ENCODE measurements around the gene UBE2I. TPM values are rescaled to one million over a fixed set of nuclear protein-coding genes. Genes with fewer than 3 reads are reported as not detected.

The UBE2I gene
- total RNA-seq, 2 experiments from 2014 or later, result 122 to 323 TPM

- intact Hi-C loops (cut with micrococcal nuclease; ENCODE audit: unreplicated experiment), result loop anchor here (5.0 kb wide), 1 partner anchor 50 kb away; the partner anchor contains the start of gene UNKL
- H3K36me3 ChIP-seq (ENCODE audit: insufficient read depth, low read length), result peaks cover 55% of the 10 kb centered on the region
- BruUV-seq (replicated peaks), result no TSS peak
Observed at GRCh38 chr16:1361685-1362360, 52.4 kb downstream of the UBE2I start.

GRCh38 chr16:1362807-1363206, 53.4 kb downstream of the UBE2I start:
- H3K79me2 ChIP-seq (ENCODE audit: insufficient read depth, low read depth, low read length), result no peaks in the 10 kb centered on the region
- ChIA-PET POLR2A (interaction anchor here (0.6 kb wide), 1 partner anchor 16 kb away, joined by 5 read pairs; no protein-coding TSS in a partner anchor), CTCF (ENCODE audit: unreplicated experiment) (interaction anchor here (0.5 kb wide), 1 partner anchor 47 kb away, joined by 3 read pairs; no protein-coding TSS in a partner anchor)
- H3K9me3 ChIP-seq (ENCODE audit: low read length), result no peaks in the 10 kb centered on the region
- H3K9me2 ChIP-seq (ENCODE audit: insufficient read depth, low read length), result no peaks in the 10 kb centered on the region
- no peaks in the 10 kb centered on the region for H4K20me1 ChIP-seq (ENCODE audit: insufficient read depth, low read length)
- no peak overlapping the region for H3K4me3 ChIP-seq (ENCODE audit: low read depth, low read length, poor library complexity, severe bottlenecking)
- TF ChIP-seq EZH2phosphoT487 (IDR thresholded peaks at IDR 0.05; ENCODE audit: borderline replicate concordance, low read depth, low read length) (no peak), CTCF (conservative IDR thresholded peaks at IDR 0.05; ENCODE audit: low read length) (no peak)
- no peak overlapping the region for H2AFZ ChIP-seq (ENCODE audit: low read length)
- H3K4me1 ChIP-seq (ENCODE audit: insufficient read depth, low read length, poor library complexity, severe bottlenecking), result no peaks in the 10 kb centered on the region
- no peak overlapping the region for H3K27ac ChIP-seq (ENCODE audit: low read depth, low read length, poor library complexity, severe bottlenecking)
- intact Hi-C loops (cut with micrococcal nuclease; ENCODE audit: unreplicated experiment), result loop anchor here (5.0 kb wide), 1 partner anchor 49 kb away; the partner anchor contains the start of gene UNKL
- DNase-seq (ENCODE audit: low spot score), result no peak
- H3K36me3 ChIP-seq (ENCODE audit: insufficient read depth, low read length), result peaks cover 55% of the 10 kb centered on the region
- no peak overlapping the region for H3K4me2 ChIP-seq (ENCODE audit: low read length)
- BruUV-seq (replicated peaks), result TSS peak; percentile 66

More at GRCh38 chr16:1361685-1362360, 52.4 kb downstream of the UBE2I start:
- Histone ChIP-seq H3K4me1 (ENCODE audit: insufficient read depth, low read length, poor library complexity, severe bottlenecking) (no peaks in the 10 kb centered on the region), H2AFZ (ENCODE audit: low read length) (no peak overlapping the region), H3K9me3 (ENCODE audit: low read length) (no peaks in the 10 kb centered on the region), H3K27ac (ENCODE audit: low read depth, low read length, poor library complexity, severe bottlenecking) (no peak overlapping the region), H3K4me3 (ENCODE audit: low read depth, low read length, poor library complexity, severe bottlenecking) (no peak overlapping the region), H3K79me2 (ENCODE audit: insufficient read depth, low read depth, low read length) (no peaks in the 10 kb centered on the region), H3K4me2 (ENCODE audit: low read length) (no peak overlapping the region), H3K9me2 (ENCODE audit: insufficient read depth, low read length) (no peaks in the 10 kb centered on the region), H4K20me1 (ENCODE audit: insufficient read depth, low read length) (no peaks in the 10 kb centered on the region)
- TF ChIP-seq CTCF (conservative IDR thresholded peaks at IDR 0.05; ENCODE audit: low read length), result no peak
- TF ChIP-seq EZH2phosphoT487 (IDR thresholded peaks at IDR 0.05; ENCODE audit: borderline replicate concordance, low read depth, low read length), result no peak
- CTCF ChIA-PET (ENCODE audit: unreplicated experiment), result no interaction called here
- no peak for DNase-seq (ENCODE audit: low spot score)
- POLR2A ChIA-PET, result no interaction called here

- Histone ChIP-seq H3K79me2 (ENCODE audit: insufficient read depth, low read depth, low read length) (no peaks in the 10 kb centered on the region), H3K36me3 (ENCODE audit: insufficient read depth, low read length) (peaks cover 55% of the 10 kb centered on the region)
- POLR2A ChIA-PET, result interaction anchor here (0.6 kb wide), 1 partner anchor 440 kb away, joined by 3 read pairs; no protein-coding TSS in a partner anchor
Observed at GRCh38 chr16:1363501-1364041, 54.1 kb downstream of the UBE2I start.

More at GRCh38 chr16:1363501-1364041, 54.1 kb downstream of the UBE2I start:
- H4K20me1 ChIP-seq (ENCODE audit: insufficient read depth, low read length), result no peaks in the 10 kb centered on the region
- H3K4me3 ChIP-seq (ENCODE audit: low read depth, low read length, poor library complexity, severe bottlenecking), result no peak overlapping the region
- intact Hi-C loops (cut with micrococcal nuclease; ENCODE audit: unreplicated experiment), result loop anchor here (5.0 kb wide), 1 partner anchor 49 kb away; the partner anchor contains the start of gene UNKL
- no peak overlapping the region for H2AFZ ChIP-seq (ENCODE audit: low read length)
- CTCF ChIA-PET (ENCODE audit: unreplicated experiment), result no interaction called here
- no TSS peak for BruUV-seq (replicated peaks)
- H3K4me1 ChIP-seq (ENCODE audit: insufficient read depth, low read length, poor library complexity, severe bottlenecking), result no peaks in the 10 kb centered on the region
- peak; percentile 88 for TF ChIP-seq CTCF (conservative IDR thresholded peaks at IDR 0.05; ENCODE audit: low read length)
- no peak for TF ChIP-seq EZH2phosphoT487 (IDR thresholded peaks at IDR 0.05; ENCODE audit: borderline replicate concordance, low read depth, low read length)
- H3K9me3 ChIP-seq (ENCODE audit: low read length), result no peaks in the 10 kb centered on the region
- peak; percentile 63 for DNase-seq (ENCODE audit: low spot score)
- no peaks in the 10 kb centered on the region for H3K9me2 ChIP-seq (ENCODE audit: insufficient read depth, low read length)
- H3K4me2 ChIP-seq (ENCODE audit: low read length), result no peak overlapping the region
- H3K27ac ChIP-seq (ENCODE audit: low read depth, low read length, poor library complexity, severe bottlenecking), result no peak overlapping the region

Measured in OCI-LY7 (cell line).